ENCODE data around the gene CLASP1.

DNA sequence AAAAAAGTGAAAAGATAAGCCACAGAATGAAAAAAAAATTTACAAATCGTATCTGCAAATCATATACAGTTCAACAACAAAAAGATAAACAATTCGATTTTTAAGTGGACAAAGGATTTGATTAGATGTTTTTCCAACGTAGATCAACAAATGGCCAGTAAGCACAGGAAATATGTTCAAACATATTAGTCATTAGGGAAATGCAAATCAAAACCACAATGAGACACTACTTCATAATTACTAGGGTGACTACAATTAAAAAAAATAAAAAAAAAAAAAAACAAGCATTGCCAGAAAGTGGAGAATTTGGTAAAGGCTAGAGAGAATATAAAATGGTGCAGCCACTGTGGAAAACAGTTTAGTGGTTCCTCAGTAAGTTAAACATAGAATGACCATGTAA lies 156.9 kb downstream of the CLASP1 start:
- TF ChIP-seq, protein P1, sequence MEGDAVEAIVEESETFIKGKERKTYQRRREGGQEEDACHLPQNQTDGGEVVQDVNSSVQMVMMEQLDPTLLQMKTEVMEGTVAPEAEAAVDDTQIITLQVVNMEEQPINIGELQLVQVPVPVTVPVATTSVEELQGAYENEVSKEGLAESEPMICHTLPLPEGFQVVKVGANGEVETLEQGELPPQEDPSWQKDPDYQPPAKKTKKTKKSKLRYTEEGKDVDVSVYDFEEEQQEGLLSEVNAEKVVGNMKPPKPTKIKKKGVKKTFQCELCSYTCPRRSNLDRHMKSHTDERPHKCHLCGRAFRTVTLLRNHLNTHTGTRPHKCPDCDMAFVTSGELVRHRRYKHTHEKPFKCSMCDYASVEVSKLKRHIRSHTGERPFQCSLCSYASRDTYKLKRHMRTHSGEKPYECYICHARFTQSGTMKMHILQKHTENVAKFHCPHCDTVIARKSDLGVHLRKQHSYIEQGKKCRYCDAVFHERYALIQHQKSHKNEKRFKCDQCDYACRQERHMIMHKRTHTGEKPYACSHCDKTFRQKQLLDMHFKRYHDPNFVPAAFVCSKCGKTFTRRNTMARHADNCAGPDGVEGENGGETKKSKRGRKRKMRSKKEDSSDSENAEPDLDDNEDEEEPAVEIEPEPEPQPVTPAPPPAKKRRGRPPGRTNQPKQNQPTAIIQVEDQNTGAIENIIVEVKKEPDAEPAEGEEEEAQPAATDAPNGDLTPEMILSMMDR (IDR thresholded peaks at IDR 0.05; ENCODE audit: low read length) = no peak
- TF ChIP-seq EZH2 (IDR thresholded peaks at IDR 0.05; ENCODE audit: borderline replicate concordance, low read length) = no peak

All from OCI-LY1 (cell line).